Hepatocyte (in vitro differentiated cells): ENCODE data around the gene NTNG1. TPM values are rescaled to one million over a fixed set of nuclear protein-coding genes. Genes with fewer than 3 reads are reported as not detected.

ENCODE experiments used
- DNase-seq: peaks from one replicate; pipeline ENCODE4 v3.0.0-alpha.2; 2016; ENCODE audit warnings: low spot score
- H2AFZ ChIP-seq: fragments of 200-600 bp; sonication (generic); 2 replicates; pipeline ENCODE4 v1.6.0; 2016; ENCODE audit warnings: antibody characterized with exemption, mild to moderate bottlenecking
- H3K27ac ChIP-seq: fragments of 200-600 bp; sonication (generic); 2 replicates; pipeline ENCODE4 v1.5.1; 2016; ENCODE audit warnings: mild to moderate bottlenecking
- H3K27me3 ChIP-seq: fragments of 200-600 bp; sonication (generic); 2 replicates; pipeline ENCODE4 v1.6.1; 2016
- H3K36me3 ChIP-seq: fragments of 200-600 bp; sonication (generic); replicated peaks from 2 replicates; pipeline ENCODE4 v1.5.1; 2016; ENCODE audit warnings: low read depth; ENCODE audit not compliant: insufficient read depth
- H3K4me1 ChIP-seq: fragments of 200-600 bp; sonication (generic); 2 replicates; pipeline ENCODE4 v1.5.1; 2016; ENCODE audit warnings: mild to moderate bottlenecking, moderate library complexity; ENCODE audit not compliant: insufficient read depth
- H3K4me2 ChIP-seq: fragments of 200-600 bp; sonication (generic); 2 replicates; pipeline ENCODE4 v1.6.0; 2016
- H3K4me3 ChIP-seq: fragments of 200-600 bp; sonication (generic); 2 replicates; pipeline ENCODE4 v1.5.1; 2016; ENCODE audit warnings: mild to moderate bottlenecking
- H3K79me2 ChIP-seq: fragments of 200-600 bp; sonication (generic); 2 replicates; pipeline ENCODE4 v1.6.0; 2017; ENCODE audit warnings: mild to moderate bottlenecking
- H3K9me2 ChIP-seq: fragments of 200-600 bp; sonication (generic); replicated peaks from 2 replicates; pipeline ENCODE4 v1.6.0; 2017; ENCODE audit warnings: mild to moderate bottlenecking; ENCODE audit not compliant: insufficient read depth
- H3K9me3 ChIP-seq: fragments of 200-600 bp; sonication (generic); 2 replicates; pipeline ENCODE4 v1.5.1; 2016; ENCODE audit warnings: low read depth, mild to moderate bottlenecking
- H4K20me1 ChIP-seq: fragments of 200-600 bp; sonication (generic); 2 replicates; pipeline ENCODE4 v1.6.0; 2016; ENCODE audit warnings: mild to moderate bottlenecking; ENCODE audit not compliant: insufficient read depth, poor library complexity, severe bottlenecking
- EZH2 ChIP-seq: fragments of 200-600 bp; sonication (generic); IDR thresholded peaks from 2 replicates; pipeline ENCODE4 v1.6.1; 2016; ENCODE audit warnings: antibody characterized with exemption, mild to moderate bottlenecking, borderline replicate concordance
- EZH2phosphoT487 ChIP-seq: fragments of 200-600 bp; sonication (generic); IDR thresholded peaks from one replicate; pipeline ENCODE4 v1.6.1; 2018; ENCODE audit warnings: antibody characterized with exemption, mild to moderate bottlenecking, low read depth, moderate library complexity; ENCODE audit not compliant: unreplicated experiment, severe bottlenecking
- WGBS: methylation state at CpG from one replicate; pipeline ENCODE4 v1.1.6; 2016; ENCODE audit warnings: low lambda C conversion rate; ENCODE audit errors: missing lambda C conversion rate; 5-methylcytosine and 5-hydroxymethylcytosine counted together
- polyA plus RNA-seq: library from polyadenylated mRNA; unstranded; fragments of >200 nt; fragmentation: Nextera tagmentation; extraction: Ambion mirVana; gene quantifications from 2 replicates; pipeline ENCODE4 v1.2.1, GENCODE V29; 2016
- total RNA-seq: library from RNA; depleted of rRNA; stranded (reverse); fragments of >200 nt; gene quantifications from 2 replicates; pipeline ENCODE4 v1.2.3, GENCODE V29; 2014
- TF ChIP-seq, protein P1 (sequence below): fragments of 200-600 bp; sonication (generic); IDR thresholded peaks from 2 replicates; pipeline ENCODE4 v1.5.1; 2016; ENCODE audit warnings: antibody characterized with exemption, mild to moderate bottlenecking; ENCODE audit not compliant: poor library complexity

Gene NTNG1
- total and polyA plus RNA-seq, 2 experiments from 2014 or later = 1.4 to 3.9 TPM

DNA sequence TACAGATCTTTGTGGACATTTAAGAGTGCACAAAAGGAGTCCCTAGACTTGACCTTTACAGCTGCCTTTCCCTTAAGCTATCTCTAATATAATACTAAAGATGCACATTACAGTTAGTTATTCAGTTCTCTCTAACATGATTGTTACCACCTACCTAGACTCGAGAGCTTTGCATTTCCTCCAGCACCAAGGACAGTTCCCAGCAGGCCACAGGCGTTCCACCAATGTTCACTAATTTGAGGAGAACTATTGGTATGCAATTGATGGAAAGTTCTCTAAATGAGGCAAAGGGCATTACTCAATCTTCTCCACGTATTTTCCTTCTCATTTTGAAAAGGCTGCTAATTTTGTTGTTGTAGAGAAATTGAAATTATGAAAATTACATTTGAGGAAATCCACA lies 5.4 kb upstream of the NTNG1 start:
- Histone ChIP-seq H3K27me3 (peaks cover 29% of the 10 kb centered on the region), H2AFZ (no peak overlapping the region), H3K9me2 (no peaks in the 10 kb centered on the region), H3K4me1 (no peaks in the 10 kb centered on the region), H3K36me3 (no peaks in the 10 kb centered on the region), H3K4me3 (no peak overlapping the region), H3K9me3 (no peaks in the 10 kb centered on the region), H4K20me1 (no peaks in the 10 kb centered on the region), H3K79me2 (no peaks in the 10 kb centered on the region), H3K4me2 (no peak overlapping the region), H3K27ac (no peak overlapping the region)
- peak; percentile 73 for DNase-seq
- 1% methylated on average over 3 of the region's 3 CpGs for WGBS
- TF ChIP-seq EZH2 (no peak), EZH2phosphoT487 (no peak)
- TF ChIP-seq, protein P1, sequence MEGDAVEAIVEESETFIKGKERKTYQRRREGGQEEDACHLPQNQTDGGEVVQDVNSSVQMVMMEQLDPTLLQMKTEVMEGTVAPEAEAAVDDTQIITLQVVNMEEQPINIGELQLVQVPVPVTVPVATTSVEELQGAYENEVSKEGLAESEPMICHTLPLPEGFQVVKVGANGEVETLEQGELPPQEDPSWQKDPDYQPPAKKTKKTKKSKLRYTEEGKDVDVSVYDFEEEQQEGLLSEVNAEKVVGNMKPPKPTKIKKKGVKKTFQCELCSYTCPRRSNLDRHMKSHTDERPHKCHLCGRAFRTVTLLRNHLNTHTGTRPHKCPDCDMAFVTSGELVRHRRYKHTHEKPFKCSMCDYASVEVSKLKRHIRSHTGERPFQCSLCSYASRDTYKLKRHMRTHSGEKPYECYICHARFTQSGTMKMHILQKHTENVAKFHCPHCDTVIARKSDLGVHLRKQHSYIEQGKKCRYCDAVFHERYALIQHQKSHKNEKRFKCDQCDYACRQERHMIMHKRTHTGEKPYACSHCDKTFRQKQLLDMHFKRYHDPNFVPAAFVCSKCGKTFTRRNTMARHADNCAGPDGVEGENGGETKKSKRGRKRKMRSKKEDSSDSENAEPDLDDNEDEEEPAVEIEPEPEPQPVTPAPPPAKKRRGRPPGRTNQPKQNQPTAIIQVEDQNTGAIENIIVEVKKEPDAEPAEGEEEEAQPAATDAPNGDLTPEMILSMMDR = no peak

DNA sequence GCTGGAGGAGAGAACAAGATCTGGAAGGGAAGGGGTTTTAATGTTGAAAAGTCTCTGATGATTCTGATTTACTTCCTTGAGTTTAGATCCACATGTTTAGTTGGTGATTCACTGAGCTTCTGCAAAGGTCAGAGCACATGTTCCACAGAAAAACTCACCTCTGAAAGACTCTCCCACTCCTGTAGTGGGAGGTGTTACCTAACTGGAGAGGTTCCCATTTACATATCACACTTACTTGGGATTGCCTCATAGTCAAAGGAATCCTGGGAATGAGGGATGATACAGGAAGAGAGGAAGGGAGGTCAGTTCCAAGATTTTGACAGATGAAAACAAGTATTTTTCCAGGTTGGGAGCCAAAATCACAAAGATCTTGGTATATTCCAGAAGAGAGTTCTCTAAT lies 2.7 kb upstream of the NTNG1 start:
- TF ChIP-seq, protein P1 = no peak
- TF ChIP-seq EZH2phosphoT487 (no peak), EZH2 (no peak)
- Histone ChIP-seq H3K4me2 (no peak overlapping the region), H3K4me3 (no peak overlapping the region), H4K20me1 (no peaks in the 10 kb centered on the region), H3K27me3 (peaks cover 45% of the 10 kb centered on the region), H3K79me2 (no peaks in the 10 kb centered on the region), H3K36me3 (no peaks in the 10 kb centered on the region), H2AFZ (no peak overlapping the region), H3K27ac (no peak overlapping the region), H3K9me2 (no peaks in the 10 kb centered on the region), H3K4me1 (no peaks in the 10 kb centered on the region), H3K9me3 (no peaks in the 10 kb centered on the region)
- DNase-seq = no peak

DNA sequence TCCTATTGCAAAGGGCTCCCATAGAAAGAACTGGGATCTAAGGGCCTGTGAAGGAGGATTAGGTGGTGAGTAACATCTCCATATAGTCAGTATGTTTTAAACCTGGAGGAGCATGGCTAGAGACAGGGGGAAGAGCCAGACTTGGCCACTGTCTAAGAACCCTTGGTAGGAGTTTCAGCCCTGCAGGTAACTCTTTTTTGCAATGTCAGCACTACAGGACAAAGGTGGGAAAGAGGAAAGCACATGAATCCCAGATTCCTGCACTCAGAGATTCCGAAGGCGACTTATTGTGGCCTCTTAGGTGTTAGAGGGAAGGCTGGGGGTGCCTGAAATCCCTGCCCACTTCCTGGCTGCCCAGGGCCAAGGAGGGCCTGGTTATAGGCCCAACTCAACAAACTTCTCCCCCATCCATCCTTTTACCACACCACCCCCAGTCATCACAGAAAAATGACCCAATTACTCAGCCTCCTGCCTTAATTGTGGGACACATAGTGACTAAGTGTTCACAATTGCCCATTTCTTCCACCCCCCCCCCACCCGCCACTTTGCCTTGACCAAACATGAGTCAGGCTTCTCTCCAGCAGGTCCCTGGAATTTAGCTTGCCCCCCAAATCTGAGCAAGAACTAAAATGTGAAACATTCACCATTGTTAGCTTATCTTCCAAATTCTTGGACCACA lies 1.9 kb upstream of the NTNG1 start:
- Histone ChIP-seq H3K27ac (no peak overlapping the region), H3K4me1 (no peaks in the 10 kb centered on the region), H3K36me3 (no peaks in the 10 kb centered on the region), H3K9me3 (no peaks in the 10 kb centered on the region), H2AFZ (no peak overlapping the region), H3K27me3 (peaks cover 51% of the 10 kb centered on the region), H3K4me3 (no peak overlapping the region), H4K20me1 (no peaks in the 10 kb centered on the region), H3K9me2 (no peaks in the 10 kb centered on the region), H3K4me2 (peak overlapping the region; percentile 99), H3K79me2 (no peaks in the 10 kb centered on the region)
- WGBS = 65% methylated on average over 3 of the region's 3 CpGs
- DNase-seq = no peak
- TF ChIP-seq EZH2phosphoT487 (no peak), EZH2 (no peak)
- TF ChIP-seq, protein P1 = no peak
